HepG2 (cell line): ENCODE measurements around the gene HMGCS2. TPM values are rescaled to one million over a fixed set of nuclear protein-coding genes. Genes with fewer than 3 reads are reported as not detected.

Experiments
- ATAC-seq: fragments of 200-7000 bp; cut with Tn5 transposase; 3 replicates; pipeline ENCODE4 v1.9.1; 2020; ENCODE audit warnings: mild to moderate bottlenecking, moderate library complexity
- BruUV-seq: library from RNA; stranded (reverse); fragments of 400-500 nt; replicated peaks from 2 replicates; lab custom pipeline; 2021; lab: Mats Ljungman, UMichigan
- CTCF ChIA-PET: fragments of 300-600 bp; formaldehyde crosslinking; extraction: SDS; loops from one replicate; lab custom pipeline; 2021; ENCODE audit warnings: low total read pairs, inconsistent platforms, low intra/inter-chr PET ratio; lab: Yijun Ruan, JAX
- POLR2A ChIA-PET: fragments of 350-600 bp; sonication (Branson Sonifier 250); formaldehyde crosslinking; loops from one replicate; lab custom pipeline; 2020; ENCODE audit warnings: antibody characterized with exemption, inconsistent platforms; lab: Yijun Ruan, JAX
- DNase-seq: peaks from one replicate; pipeline ENCODE4 v3.0.0-alpha.2; 2015; ENCODE audit warnings: low spot score
- FAIRE-seq: peaks from 3 replicates; lab custom pipeline; 2011; peaks lifted over from hg19 to GRCh38; lab: Jason Lieb, UNC
- H2AFZ ChIP-seq: one replicate; pipeline ENCODE4 v1.6.1; 2011; ENCODE audit warnings: low read length, inconsistent platforms
- H3K27ac ChIP-seq: fragments of 300-600 bp; 3 replicates; pipeline ENCODE4 v1.8.0; 2011; ENCODE audit warnings: mixed run types, mild to moderate bottlenecking, mixed read lengths, low read length, inconsistent platforms; ENCODE audit not compliant: insufficient read depth; ENCODE audit errors: extremely low read length
- H3K27me3 ChIP-seq, 2 experiments: fragments of 200-600 bp in 1 of 2; 2 replicates in 1 of 2; 3 replicates in 1 of 2; pipeline versions ENCODE4 v1.6.0 to v1.8.0; 2011; ENCODE audit warnings: low read length in 2 of 2, mild to moderate bottlenecking in 2 of 2, moderate library complexity in 2 of 2, inconsistent platforms in 1 of 2; ENCODE audit not compliant: insufficient read depth in 2 of 2, control insufficient read depth in 1 of 2
- H3K36me3 ChIP-seq, 2 experiments: fragments of 200-600 bp in 1 of 2; replicated peaks in 1 of 2; 2 replicates in 1 of 2; 3 replicates in 1 of 2; pipeline versions ENCODE4 v1.5.1 to v1.8.0; 2011; ENCODE audit warnings: low read length in 2 of 2, inconsistent platforms in 1 of 2; ENCODE audit not compliant: insufficient read depth in 2 of 2, control insufficient read depth in 1 of 2
- H3K4me1 ChIP-seq: 2 replicates; pipeline ENCODE4 v1.5.1; 2012; ENCODE audit warnings: low read length, inconsistent platforms; ENCODE audit not compliant: insufficient read depth
- H3K4me2 ChIP-seq: 2 replicates; pipeline ENCODE4 v1.6.0; 2011; ENCODE audit warnings: low read depth, low read length, inconsistent platforms
- H3K4me3 ChIP-seq, 3 experiments: fragments of 200-600 bp in 1 of 3; sonication (generic), shearing (Covaris generic) in 1 of 3; replicated peaks in 1 of 3; 2 replicates each; pipeline ENCODE4 v1.5.1; 2011 to 2016; ENCODE audit warnings: low read length in 3 of 3, inconsistent platforms in 2 of 3, low read depth in 2 of 3, mild to moderate bottlenecking in 2 of 3, control low read depth in 1 of 3, mixed read lengths in 1 of 3; ENCODE audit not compliant: insufficient read depth in 1 of 3
- H3K79me2 ChIP-seq: one replicate; pipeline ENCODE4 v1.6.1; 2011; ENCODE audit warnings: low read length, inconsistent platforms; ENCODE audit not compliant: insufficient read depth
- H3K9ac ChIP-seq: 2 replicates; pipeline ENCODE4 v1.6.0; 2011; ENCODE audit warnings: mild to moderate bottlenecking, low read depth, low read length, inconsistent platforms; ENCODE audit not compliant: insufficient read depth
- H3K9me3 ChIP-seq: 2 replicates; pipeline ENCODE4 v1.5.1; 2012; ENCODE audit warnings: mild to moderate bottlenecking, low read length
- H4K20me1 ChIP-seq: 2 replicates; pipeline ENCODE4 v1.6.0; 2011; ENCODE audit warnings: inconsistent platforms, mild to moderate bottlenecking, low read length, moderate library complexity; ENCODE audit not compliant: insufficient read depth
- CEBPB ChIP-seq: IDR thresholded peaks from 2 replicates; pipeline ENCODE4 v1.6.1; 2011; ENCODE audit warnings: low read depth, low read length, improper control_type of control experiment, borderline replicate concordance
- HDAC2 ChIP-seq: sonication (generic); formaldehyde crosslinking; IDR thresholded peaks from 2 replicates; pipeline ENCODE4 v1.4.0; 2020; ENCODE audit warnings: missing genetic modification reagents
- HOXA9 ChIP-seq: sonication (generic); formaldehyde crosslinking; IDR thresholded peaks from 2 replicates; pipeline ENCODE4 v1.8.1; 2022; ENCODE audit warnings: missing genetic modification reagents, mild to moderate bottlenecking, moderate library complexity, borderline replicate concordance
- IRF2 ChIP-seq: IDR thresholded peaks from 2 replicates; pipeline ENCODE4 v1.6.1; 2018; ENCODE audit warnings: missing genetic modification reagents, missing compliant biosample characterization
- NFIC ChIP-seq: IDR thresholded peaks from 2 replicates; pipeline ENCODE4 v1.6.1; 2012; ENCODE audit warnings: mild to moderate bottlenecking, low read length, inconsistent platforms
- NR2C2 ChIP-seq: sonication (generic); formaldehyde crosslinking; IDR thresholded peaks from 2 replicates; pipeline ENCODE4 v1.4.0; 2020; ENCODE audit warnings: missing genetic modification reagents, mild to moderate bottlenecking, moderate library complexity, borderline replicate concordance
- NR2F1 ChIP-seq, 2 experiments: fragments of 450-650 bp in 1 of 2; formaldehyde crosslinking in 1 of 2; IDR thresholded peaks; 2 replicates each; pipeline versions ENCODE4 v1.5.0 to v1.6.1; 2016 to 2020; ENCODE audit warnings: mild to moderate bottlenecking in 1 of 2, missing compliant biosample characterization in 1 of 2, missing genetic modification reagents in 1 of 2, moderate library complexity in 1 of 2
- PHF20 ChIP-seq: sonication (generic); formaldehyde crosslinking; IDR thresholded peaks from 2 replicates; pipeline ENCODE4 v1.5.0; 2020; ENCODE audit warnings: mild to moderate bottlenecking, missing genetic modification reagents
- SMC3 ChIP-seq: IDR thresholded peaks from 2 replicates; pipeline ENCODE4 v1.6.1; 2011; ENCODE audit warnings: low read length, improper control_type of control experiment
- SOX13 ChIP-seq, 3 experiments: fragments of 450-650 bp in 1 of 3; sonication (generic) in 1 of 3; formaldehyde crosslinking in 1 of 3; IDR thresholded peaks in 2 of 3; conservative IDR thresholded peaks in 1 of 3; 2 replicates each; pipeline versions ENCODE4 v1.5.0 to v1.6.1; 2016 to 2020; ENCODE audit warnings: antibody characterized with exemption in 1 of 3, mild to moderate bottlenecking in 1 of 3, missing compliant biosample characterization in 1 of 3, missing genetic modification reagents in 1 of 3, moderate library complexity in 1 of 3
- SOX5 ChIP-seq: IDR thresholded peaks from 2 replicates; pipeline ENCODE4 v1.6.1; 2016; ENCODE audit warnings: borderline replicate concordance
- TP53 ChIP-seq: sonication (generic); formaldehyde crosslinking; conservative IDR thresholded peaks from 2 replicates; pipeline ENCODE4 v1.4.0; 2020; ENCODE audit warnings: missing genetic modification reagents
- ZNF484 ChIP-seq: sonication (generic); formaldehyde crosslinking; IDR thresholded peaks from 2 replicates; pipeline ENCODE4 v1.5.1; 2020; ENCODE audit warnings: mild to moderate bottlenecking, low read depth, missing genetic modification reagents, borderline replicate concordance
- ZNF550 ChIP-seq: sonication (generic); formaldehyde crosslinking; IDR thresholded peaks from 2 replicates; pipeline ENCODE4 v1.4.0; 2020; ENCODE audit warnings: mild to moderate bottlenecking, missing genetic modification reagents, borderline replicate concordance
- ZNF607 ChIP-seq: sonication (generic); formaldehyde crosslinking; IDR thresholded peaks from 2 replicates; pipeline ENCODE4 v1.5.1; 2020; ENCODE audit warnings: missing genetic modification reagents, mild to moderate bottlenecking, borderline replicate concordance
- ZNF670 ChIP-seq: sonication (generic); formaldehyde crosslinking; IDR thresholded peaks from 2 replicates; pipeline ENCODE4 v1.8.0; 2022; ENCODE audit warnings: mild to moderate bottlenecking, missing genetic modification reagents, borderline replicate concordance
- ZSCAN29 ChIP-seq: sonication (generic); formaldehyde crosslinking; conservative IDR thresholded peaks from 2 replicates; pipeline ENCODE4 v1.4.0; 2020; ENCODE audit warnings: mild to moderate bottlenecking, missing genetic modification reagents
- WGBS: methylation state at CpG from one replicate; pipeline ENCODE4 v1.1.6; 2017; ENCODE audit warnings: low lambda C conversion rate; 5-methylcytosine and 5-hydroxymethylcytosine counted together
- in situ Hi-C: cut with HindIII; loops from 2 replicates; pipeline ENCODE4 v1.10.0; 2017; ENCODE audit warnings: low pct_unique_long_range_greater_than_20kb; ENCODE audit not compliant: extremely low pct_ligation_motif_present
- intact Hi-C: fragments of 100-400 bp; cut with micrococcal nuclease; formaldehyde crosslinking; loops from one replicate; pipeline ENCODE4 v1.10.0; 2022; ENCODE audit not compliant: unreplicated experiment
- polyA plus RNA-seq, 8 experiments: library from polyadenylated mRNA; depleted of rRNA in 3 of 8; stranded (reverse) in 7 of 8; unstranded in 1 of 8; fragments of >200 nt; fragmentation: Illumina TruSeq in 4 of 8; extraction: Trizol in 4 of 8; gene quantifications; 2 replicates each; pipeline versions ENCODE4 v1.2.1 to v1.2.3, GENCODE V29; 2011 to 2016; ENCODE audit warnings: low read depth in 4 of 8, missing spikeins in 1 of 8, mixed read lengths in 1 of 8; ENCODE audit not compliant: insufficient read depth in 1 of 8
- total RNA-seq, 5 experiments: library from RNA; depleted of rRNA; stranded (reverse); fragments of >200 nt; fragmentation: Illumina TruSeq; extraction: Trizol; gene quantifications; 2 replicates each; pipeline ENCODE4 v1.2.3, GENCODE V29; 2016; ENCODE audit warnings: low read depth in 1 of 5
- TF ChIP-seq, protein P1 (sequence below): sonication (generic); formaldehyde crosslinking; IDR thresholded peaks from 2 replicates; pipeline ENCODE4 v1.5.1; 2020; ENCODE audit warnings: missing genetic modification reagents, mild to moderate bottlenecking, borderline replicate concordance
- TF ChIP-seq, protein P2 (sequence below): sonication (generic); IDR thresholded peaks from 2 replicates; pipeline ENCODE4 v1.6.1; 2016; ENCODE audit warnings: low read depth, borderline replicate concordance

The HMGCS2 gene
- total and polyA plus RNA-seq, 2 of the 13 experiments (the other 11 are each of a cell fraction or from before 2014, with no cell fraction given), result 0.44 to 1.5 TPM

DNA sequence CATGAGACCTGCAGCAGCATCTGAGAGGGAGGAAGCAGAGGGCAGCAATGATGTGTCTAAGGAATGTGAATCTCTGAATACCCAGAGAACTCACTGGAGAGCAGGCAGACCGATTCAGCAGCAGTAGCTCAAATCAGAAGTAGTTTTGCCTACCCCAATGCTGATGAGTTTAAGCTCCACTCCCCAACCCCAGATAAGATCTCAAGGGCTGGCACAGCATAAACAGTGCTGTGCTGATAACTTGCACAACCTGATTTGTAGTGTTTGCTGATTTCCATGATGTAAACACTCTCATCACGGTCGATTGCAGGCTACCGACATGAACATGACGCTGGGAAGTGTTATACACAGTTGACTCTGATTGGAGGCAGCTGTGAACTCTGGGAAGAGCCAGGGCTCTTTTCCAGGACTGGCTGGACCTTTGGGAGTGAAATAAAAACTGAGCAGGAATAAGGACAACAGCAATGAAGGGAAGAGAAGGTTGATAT is 11.2 kb upstream of the HMGCS2 start:
- peak; percentile 72 for ATAC-seq
- peak overlapping the region; percentile 69 for H3K27ac ChIP-seq
- intact Hi-C loops, result no loop called here
- DNase-seq, result no peak
- no TSS peak for BruUV-seq
- H3K27me3 ChIP-seq, result no peaks in the 10 kb centered on the region
- H2AFZ ChIP-seq, result peak overlapping the region; percentile 84
- WGBS, result 0% methylated on average over 5 of the region's 5 CpGs
- H3K79me2 ChIP-seq, result no peaks in the 10 kb centered on the region
- no peaks in the 10 kb centered on the region for H3K36me3 ChIP-seq
- FAIRE-seq, result peak; percentile 42
- ChIA-PET CTCF (no interaction called here), POLR2A (interaction anchor here (0.8 to 5.8 kb wide), 6 partner anchors 8 to 56 kb away, joined by 3 to 71 read pairs (median 6); partner anchors contain the start of gene HMGCS2)
- peak overlapping the region; percentile 27 for H3K9ac ChIP-seq
- H4K20me1 ChIP-seq, result no peaks in the 10 kb centered on the region
- H3K9me3 ChIP-seq, result no peaks in the 10 kb centered on the region
- H3K4me2 ChIP-seq, result peak overlapping the region; percentile 97
- in situ Hi-C loops, result no loop called here
- H3K4me3 ChIP-seq, result peak overlapping the region; percentile 12 to 49 (median 39)
- H3K4me1 ChIP-seq, result peaks cover 88% of the 10 kb centered on the region
- peak; percentile 63; the same call in 1 of the 2 replicates for TF ChIP-seq CEBPB
- no peak for TF ChIP-seq NR2F1 (CRISPR knock-in tag; IDR thresholded peaks at IDR 0.05)
- TF ChIP-seq ZNF670, result no peak
- TF ChIP-seq NFIC, result peak; percentile 16; the same call in 1 of the 2 replicates
- TF ChIP-seq ZNF550 (CRISPR knock-in tag), result no peak
- TF ChIP-seq SOX13 (IDR thresholded peaks at IDR 0.05), result no peak
- peak in 1 of 2 experiments; percentile 54; a peak in 2 of 4 replicates for TF ChIP-seq SOX13 (CRISPR knock-in tag; conservative IDR thresholded peaks at IDR 0.05 in 1 of 2, IDR thresholded peaks at IDR 0.05 in 1 of 2)
- TF ChIP-seq IRF2 (CRISPR knock-in tag), result 0 out of 2 replicates have a peak, but pooled peaks have one; percentile 19
- TF ChIP-seq SMC3, result no peak
- TF ChIP-seq PHF20 (CRISPR knock-in tag), result no peak
- no peak for TF ChIP-seq ZSCAN29
- TF ChIP-seq ZNF484 (CRISPR knock-in tag), result no peak
- TF ChIP-seq, protein P1, sequence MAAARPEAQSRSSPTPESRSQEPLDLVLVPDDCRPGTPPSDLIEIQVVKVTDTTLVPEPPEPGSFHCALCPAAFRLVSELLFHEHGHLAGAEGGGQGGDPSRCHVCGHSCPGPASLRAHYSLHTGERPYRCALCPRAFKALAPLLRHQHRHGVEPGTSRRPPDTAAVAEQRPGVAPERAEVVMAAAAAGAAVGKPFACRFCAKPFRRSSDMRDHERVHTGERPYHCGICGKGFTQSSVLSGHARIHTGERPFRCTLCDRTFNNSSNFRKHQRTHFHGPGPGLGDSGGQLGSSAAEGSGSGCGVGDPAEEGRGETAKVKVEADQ (CRISPR knock-in tag), result no peak
- 0 out of 2 replicates have a peak, but pooled peaks have one; percentile 22 for TF ChIP-seq SOX5 (CRISPR knock-in tag)
- no peak for TF ChIP-seq HOXA9 (CRISPR knock-in tag)
- no peak for TF ChIP-seq ZNF607
- TF ChIP-seq HDAC2 (CRISPR knock-in tag), result peak; percentile 64; the same call in 1 of the 2 replicates
- TF ChIP-seq TP53 (CRISPR knock-in tag), result no peak
- TF ChIP-seq, protein P2, sequence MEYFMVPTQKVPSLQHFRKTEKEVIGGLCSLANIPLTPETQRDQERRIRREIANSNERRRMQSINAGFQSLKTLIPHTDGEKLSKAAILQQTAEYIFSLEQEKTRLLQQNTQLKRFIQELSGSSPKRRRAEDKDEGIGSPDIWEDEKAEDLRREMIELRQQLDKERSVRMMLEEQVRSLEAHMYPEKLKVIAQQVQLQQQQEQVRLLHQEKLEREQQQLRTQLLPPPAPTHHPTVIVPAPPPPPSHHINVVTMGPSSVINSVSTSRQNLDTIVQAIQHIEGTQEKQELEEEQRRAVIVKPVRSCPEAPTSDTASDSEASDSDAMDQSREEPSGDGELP, result peak; percentile 24; the same call in 1 of the 2 replicates
- 0 out of 2 replicates have a peak, but pooled peaks have one; percentile 12 for TF ChIP-seq NR2C2
